ENCODE data around the gene GPC3.

Gene GPC3

DNA sequence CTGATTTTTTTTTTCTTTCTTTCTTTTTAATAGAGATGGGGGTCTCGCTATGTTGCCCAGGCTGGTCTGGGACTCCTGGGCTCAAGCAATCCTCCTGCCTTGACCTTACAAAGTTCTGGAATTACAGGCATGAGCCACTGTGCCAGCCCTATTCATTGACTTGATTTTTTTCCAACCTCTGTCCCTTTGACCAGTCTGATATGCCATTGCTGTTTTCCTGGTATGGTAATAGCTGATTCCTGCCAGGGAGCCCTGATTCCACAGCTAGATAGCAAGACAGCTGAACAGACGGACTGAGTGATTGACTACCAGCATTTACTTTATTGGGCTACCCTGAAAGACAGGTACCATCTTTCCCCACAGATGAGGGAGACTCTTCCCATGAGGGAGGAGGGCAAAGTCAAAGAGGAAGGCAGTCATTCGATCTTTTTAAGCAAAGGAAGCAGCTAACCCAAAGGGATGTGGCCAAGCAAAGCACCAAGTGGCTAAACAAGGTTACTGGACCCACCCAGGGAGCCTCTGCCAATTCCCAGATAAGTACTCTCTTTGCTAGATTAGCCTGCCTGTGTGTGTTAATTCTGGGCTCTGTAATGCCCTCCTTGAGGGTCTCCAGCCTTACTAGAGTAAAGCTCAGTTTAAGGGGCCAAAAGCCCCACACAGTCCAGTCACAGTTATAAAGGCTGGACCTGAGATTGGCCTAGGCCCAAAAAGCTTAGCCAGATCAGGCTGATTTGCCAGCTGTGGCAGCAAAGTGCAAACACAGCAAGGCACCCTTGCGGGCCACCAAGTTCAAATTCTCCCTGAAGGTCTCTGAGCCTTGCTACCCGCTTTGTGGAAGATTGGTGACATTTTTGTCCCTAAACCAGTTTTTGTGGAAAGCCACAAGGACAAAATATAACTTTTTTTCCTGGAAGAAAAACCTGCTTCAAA is 377.7 kb downstream of the GPC3 start:
- H3K27ac ChIP-seq: no peak overlapping the region
- TF ChIP-seq, protein P1, sequence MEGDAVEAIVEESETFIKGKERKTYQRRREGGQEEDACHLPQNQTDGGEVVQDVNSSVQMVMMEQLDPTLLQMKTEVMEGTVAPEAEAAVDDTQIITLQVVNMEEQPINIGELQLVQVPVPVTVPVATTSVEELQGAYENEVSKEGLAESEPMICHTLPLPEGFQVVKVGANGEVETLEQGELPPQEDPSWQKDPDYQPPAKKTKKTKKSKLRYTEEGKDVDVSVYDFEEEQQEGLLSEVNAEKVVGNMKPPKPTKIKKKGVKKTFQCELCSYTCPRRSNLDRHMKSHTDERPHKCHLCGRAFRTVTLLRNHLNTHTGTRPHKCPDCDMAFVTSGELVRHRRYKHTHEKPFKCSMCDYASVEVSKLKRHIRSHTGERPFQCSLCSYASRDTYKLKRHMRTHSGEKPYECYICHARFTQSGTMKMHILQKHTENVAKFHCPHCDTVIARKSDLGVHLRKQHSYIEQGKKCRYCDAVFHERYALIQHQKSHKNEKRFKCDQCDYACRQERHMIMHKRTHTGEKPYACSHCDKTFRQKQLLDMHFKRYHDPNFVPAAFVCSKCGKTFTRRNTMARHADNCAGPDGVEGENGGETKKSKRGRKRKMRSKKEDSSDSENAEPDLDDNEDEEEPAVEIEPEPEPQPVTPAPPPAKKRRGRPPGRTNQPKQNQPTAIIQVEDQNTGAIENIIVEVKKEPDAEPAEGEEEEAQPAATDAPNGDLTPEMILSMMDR (IDR thresholded peaks at IDR 0.05): no peak
- no peaks in the 10 kb centered on the region for H3K36me3 ChIP-seq

DNA sequence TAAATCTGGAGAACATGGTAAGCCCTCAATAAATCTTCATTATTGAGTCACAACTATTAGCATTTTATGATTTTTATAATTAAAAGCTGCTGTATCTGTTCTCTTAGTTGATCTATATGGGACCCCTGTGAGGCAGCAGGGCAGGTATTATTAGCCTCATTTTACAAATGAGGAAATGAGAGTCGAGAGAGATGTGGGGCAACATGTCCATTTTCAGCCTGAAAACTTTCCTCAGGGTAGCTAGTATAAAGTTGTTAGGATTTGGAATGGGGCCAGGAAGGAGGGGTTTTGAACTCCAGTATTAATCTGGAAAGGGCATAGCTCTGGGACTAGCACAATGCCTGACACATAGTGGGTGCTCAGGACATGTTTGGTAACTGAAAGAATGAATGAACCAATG is 378.4 kb downstream of the GPC3 start:
- H3K4me3 ChIP-seq (ENCODE audit: low read depth in 1 of 2, low read length in 1 of 2): no peak overlapping the region
- no peaks in the 10 kb centered on the region for H3K27me3 ChIP-seq
- no peak overlapping the region for H3K27ac ChIP-seq
- H3K4me1 ChIP-seq (ENCODE audit: control insufficient read depth in 1 of 2, insufficient read depth in 1 of 2, low read depth in 1 of 2, low read length in 1 of 2): no peaks in the 10 kb centered on the region
- no peaks in the 10 kb centered on the region for H3K9me3 ChIP-seq
- no peaks in the 10 kb centered on the region for H3K36me3 ChIP-seq
- TF ChIP-seq, protein P1 (IDR thresholded peaks at IDR 0.05): no peak

More for the DNA sequence above, 377.7 kb downstream of the GPC3 start:
- Histone ChIP-seq H3K27me3 (no peaks in the 10 kb centered on the region), H3K4me1 (ENCODE audit: control insufficient read depth in 1 of 2, insufficient read depth in 1 of 2, low read depth in 1 of 2, low read length in 1 of 2) (no peaks in the 10 kb centered on the region), H3K9me3 (no peaks in the 10 kb centered on the region), H3K4me3 (ENCODE audit: low read depth in 1 of 2, low read length in 1 of 2) (no peak overlapping the region)

DNA sequence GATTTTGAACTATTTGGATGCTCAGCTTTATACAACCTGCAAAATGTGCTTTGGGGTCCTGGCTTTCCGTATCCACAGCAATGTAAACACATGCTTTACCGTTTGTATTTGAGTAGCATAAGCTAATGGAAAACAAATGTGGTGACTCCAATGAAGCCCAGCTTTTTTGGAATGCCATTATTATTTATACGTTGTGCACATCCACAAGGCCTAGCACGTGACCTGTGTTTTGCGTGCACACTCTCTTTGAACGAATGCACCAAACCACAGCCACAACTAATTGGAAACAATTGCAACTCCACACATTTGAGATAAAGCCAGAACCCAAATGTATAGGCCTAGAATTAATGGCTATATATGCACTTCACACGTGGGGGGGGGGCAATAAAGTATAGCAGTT is 380.6 kb downstream of the GPC3 start:
- Histone ChIP-seq H3K9me3 (no peaks in the 10 kb centered on the region), H3K4me3 (ENCODE audit: low read depth in 1 of 2, low read length in 1 of 2) (no peak overlapping the region), H3K4me1 (ENCODE audit: control insufficient read depth in 1 of 2, insufficient read depth in 1 of 2, low read depth in 1 of 2, low read length in 1 of 2) (no peaks in the 10 kb centered on the region), H3K27ac (no peak overlapping the region), H3K36me3 (no peaks in the 10 kb centered on the region), H3K27me3 (no peaks in the 10 kb centered on the region)
- TF ChIP-seq, protein P1 (IDR thresholded peaks at IDR 0.05): no peak

DNA sequence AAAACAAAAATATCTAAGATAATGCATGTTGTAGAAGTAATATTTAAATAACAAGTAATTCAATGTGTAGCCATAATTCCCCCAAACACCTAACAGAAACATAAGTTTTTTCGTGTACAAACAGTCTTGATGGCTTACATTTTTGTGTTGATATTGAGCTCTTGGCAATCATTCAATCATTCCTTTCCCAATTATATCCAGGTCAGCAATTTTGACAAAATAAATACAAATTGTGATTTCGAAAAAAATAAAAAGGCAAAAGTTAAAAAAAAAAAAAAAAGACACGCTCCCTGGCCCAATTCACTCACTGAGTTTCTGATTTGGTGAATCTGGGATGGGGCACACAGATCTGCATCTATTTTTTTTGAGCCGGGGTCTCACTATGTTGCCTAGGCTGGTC is 382.5 kb downstream of the GPC3 start:
- Histone ChIP-seq H3K27me3 (no peaks in the 10 kb centered on the region), H3K4me1 (ENCODE audit: control insufficient read depth in 1 of 2, insufficient read depth in 1 of 2, low read depth in 1 of 2, low read length in 1 of 2) (no peaks in the 10 kb centered on the region), H3K4me3 (ENCODE audit: low read depth in 1 of 2, low read length in 1 of 2) (no peak overlapping the region), H3K9me3 (no peaks in the 10 kb centered on the region), H3K27ac (no peak overlapping the region), H3K36me3 (no peaks in the 10 kb centered on the region)
- TF ChIP-seq, protein P1 (IDR thresholded peaks at IDR 0.05): no peak

DNA sequence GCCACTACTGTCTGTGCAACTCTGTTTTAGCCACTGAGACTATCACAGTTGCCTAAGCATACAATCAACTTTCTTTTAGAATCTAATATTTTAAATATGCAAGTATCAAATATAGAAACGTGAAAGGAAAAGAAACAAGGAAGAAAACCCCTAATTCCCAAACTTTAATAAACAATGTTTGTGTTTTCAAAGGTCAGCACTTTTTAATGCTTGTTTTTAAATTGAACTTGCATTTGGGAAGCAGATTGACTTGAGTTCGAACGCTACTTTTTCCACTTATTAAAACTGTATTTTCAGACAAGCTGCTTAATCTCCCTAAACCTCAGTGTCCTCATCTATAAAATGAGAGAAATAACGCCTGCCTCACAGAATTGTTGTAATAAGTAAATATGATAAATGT is 384.3 kb downstream of the GPC3 start:
- H3K4me1 ChIP-seq (ENCODE audit: control insufficient read depth in 1 of 2, insufficient read depth in 1 of 2, low read depth in 1 of 2, low read length in 1 of 2): no peaks in the 10 kb centered on the region
- no peaks in the 10 kb centered on the region for H3K27me3 ChIP-seq
- no peaks in the 10 kb centered on the region for H3K36me3 ChIP-seq
- no peaks in the 10 kb centered on the region for H3K9me3 ChIP-seq
- H3K27ac ChIP-seq: no peak overlapping the region
- TF ChIP-seq, protein P1 (IDR thresholded peaks at IDR 0.05): no peak
- no peak overlapping the region for H3K4me3 ChIP-seq (ENCODE audit: low read depth in 1 of 2, low read length in 1 of 2)
